HepG2 (cell line): ENCODE results near the gene ZBTB44. TPM values are rescaled to one million over a fixed set of nuclear protein-coding genes. Genes with fewer than 3 reads are reported as not detected.

Experiments used
- CEBPB ChIP-seq: IDR thresholded peaks from 2 replicates; pipeline ENCODE4 v1.6.1; 2011; ENCODE audit warnings: low read depth, low read length, improper control_type of control experiment, borderline replicate concordance
- ERF ChIP-seq: IDR thresholded peaks from 2 replicates; pipeline ENCODE4 v1.6.1; 2018; ENCODE audit warnings: missing biosample characterization, missing genetic modification reagents
- GATAD1 ChIP-seq: IDR thresholded peaks from 2 replicates; pipeline ENCODE4 v1.6.1; 2016; ENCODE audit warnings: missing genetic modification reagents, missing compliant biosample characterization
- PAX8 ChIP-seq: sonication (generic); formaldehyde crosslinking; IDR thresholded peaks from 2 replicates; pipeline ENCODE4 v1.8.0; 2022; ENCODE audit warnings: mild to moderate bottlenecking, missing genetic modification reagents, borderline replicate concordance
- SP4 ChIP-seq: sonication (generic); formaldehyde crosslinking; IDR thresholded peaks from 2 replicates; pipeline ENCODE4 v1.8.1; 2023; ENCODE audit warnings: mild to moderate bottlenecking, missing genetic modification reagents
- ZNF451 ChIP-seq: sonication (generic); formaldehyde crosslinking; IDR thresholded peaks from 2 replicates; pipeline ENCODE4 v1.5.0; 2020; ENCODE audit warnings: mild to moderate bottlenecking, missing genetic modification reagents
- ZNF484 ChIP-seq: sonication (generic); formaldehyde crosslinking; IDR thresholded peaks from 2 replicates; pipeline ENCODE4 v1.5.1; 2020; ENCODE audit warnings: mild to moderate bottlenecking, low read depth, missing genetic modification reagents, borderline replicate concordance
- ZNF652 ChIP-seq: IDR thresholded peaks from 2 replicates; pipeline ENCODE4 v1.6.1; 2016; ENCODE audit warnings: low read depth, borderline replicate concordance
- ZNF672 ChIP-seq: sonication (generic); formaldehyde crosslinking; IDR thresholded peaks from 2 replicates; pipeline ENCODE4 v1.8.1; 2022; ENCODE audit warnings: missing genetic modification reagents
- ZNF7 ChIP-seq: IDR thresholded peaks from 2 replicates; pipeline ENCODE4 v1.6.1; 2016; ENCODE audit warnings: missing biosample characterization, missing genetic modification reagents
- polyA plus RNA-seq, 8 experiments: library from polyadenylated mRNA; depleted of rRNA in 3 of 8; stranded (reverse) in 7 of 8; unstranded in 1 of 8; fragments of >200 nt; fragmentation: Illumina TruSeq in 4 of 8; extraction: Trizol in 4 of 8; gene quantifications; 2 replicates each; pipeline versions ENCODE4 v1.2.1 to v1.2.3, GENCODE V29; 2011 to 2016; ENCODE audit warnings: low read depth in 4 of 8, missing spikeins in 1 of 8, mixed read lengths in 1 of 8; ENCODE audit not compliant: insufficient read depth in 1 of 8
- total RNA-seq, 5 experiments: library from RNA; depleted of rRNA; stranded (reverse); fragments of >200 nt; fragmentation: Illumina TruSeq; extraction: Trizol; gene quantifications; 2 replicates each; pipeline ENCODE4 v1.2.3, GENCODE V29; 2016; ENCODE audit warnings: low read depth in 1 of 5
- TF ChIP-seq, protein P1 (sequence below): sonication (generic); formaldehyde crosslinking; IDR thresholded peaks from 2 replicates; pipeline ENCODE4 v1.9.0; 2021; ENCODE audit warnings: missing genetic modification reagents, mild to moderate bottlenecking, borderline replicate concordance
- TF ChIP-seq, protein P2 (sequence below): sonication (generic); formaldehyde crosslinking; IDR thresholded peaks from 2 replicates; pipeline ENCODE4 v1.4.0; 2020; ENCODE audit warnings: missing genetic modification reagents, borderline replicate concordance
- TF ChIP-seq, protein P3 (sequence below): IDR thresholded peaks from 2 replicates; pipeline ENCODE4 v1.6.1; 2016; ENCODE audit warnings: mild to moderate bottlenecking, missing biosample characterization, missing genetic modification reagents
- TF ChIP-seq, protein P4 (sequence below): sonication (generic); formaldehyde crosslinking; IDR thresholded peaks from 2 replicates; pipeline ENCODE4 v1.4.0; 2020; ENCODE audit warnings: missing genetic modification reagents
- TF ChIP-seq, protein P5 (sequence below): sonication (generic); formaldehyde crosslinking; IDR thresholded peaks from 2 replicates; pipeline ENCODE4 v1.4.0; 2020; ENCODE audit warnings: mild to moderate bottlenecking, missing genetic modification reagents
- TF ChIP-seq, protein P6 (sequence below): IDR thresholded peaks from 2 replicates; pipeline ENCODE4 v1.6.1; 2016; ENCODE audit warnings: low read depth, missing genetic modification reagents, missing compliant biosample characterization

Gene ZBTB44
- total and polyA plus RNA-seq, 2 of the 13 experiments (the other 11 are each of a cell fraction or from before 2014, with no cell fraction given), result 22.8 to 23.6 TPM

DNA sequence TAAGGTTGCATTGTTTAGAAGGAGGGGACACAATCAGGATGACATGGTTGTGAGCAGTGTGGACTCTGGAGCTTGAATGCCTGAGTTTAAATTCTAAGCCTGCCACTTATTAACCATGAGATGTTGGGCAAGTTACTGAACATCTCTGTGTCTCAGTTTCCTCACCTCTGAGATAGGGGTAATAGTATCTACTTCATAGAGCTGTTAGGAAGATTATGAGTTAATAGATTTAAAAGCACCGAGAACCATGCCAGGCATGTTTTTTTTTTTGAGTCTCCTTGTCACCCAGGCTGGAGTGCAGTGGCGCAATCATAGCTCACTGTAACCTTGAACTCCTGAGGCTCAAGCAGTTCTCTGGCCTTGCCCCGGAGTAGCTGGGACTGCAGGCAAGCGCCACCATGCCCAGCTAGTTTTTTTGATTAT, 121.9 kb downstream of the ZBTB44 start (continued):
- TF ChIP-seq, protein P1, sequence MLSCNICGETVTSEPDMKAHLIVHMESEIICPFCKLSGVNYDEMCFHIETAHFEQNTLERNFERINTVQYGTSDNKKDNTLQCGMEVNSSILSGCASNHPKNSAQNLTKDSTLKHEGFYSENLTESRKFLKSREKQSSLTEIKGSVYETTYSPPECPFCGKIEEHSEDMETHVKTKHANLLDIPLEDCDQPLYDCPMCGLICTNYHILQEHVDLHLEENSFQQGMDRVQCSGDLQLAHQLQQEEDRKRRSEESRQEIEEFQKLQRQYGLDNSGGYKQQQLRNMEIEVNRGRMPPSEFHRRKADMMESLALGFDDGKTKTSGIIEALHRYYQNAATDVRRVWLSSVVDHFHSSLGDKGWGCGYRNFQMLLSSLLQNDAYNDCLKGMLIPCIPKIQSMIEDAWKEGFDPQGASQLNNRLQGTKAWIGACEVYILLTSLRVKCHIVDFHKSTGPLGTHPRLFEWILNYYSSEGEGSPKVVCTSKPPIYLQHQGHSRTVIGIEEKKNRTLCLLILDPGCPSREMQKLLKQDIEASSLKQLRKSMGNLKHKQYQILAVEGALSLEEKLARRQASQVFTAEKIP (CRISPR knock-in tag), result no peak
- TF ChIP-seq ZNF672 (CRISPR knock-in tag) (no peak), ZNF7 (CRISPR knock-in tag) (no peak), ERF (CRISPR knock-in tag) (no peak), ZNF652 (CRISPR knock-in tag) (peak; percentile 65; the same call in 1 of the 2 replicates), GATAD1 (CRISPR knock-in tag) (no peak), CEBPB (peak; percentile 76; the same call in 1 of the 2 replicates), PAX8 (CRISPR knock-in tag) (no peak), ZNF484 (CRISPR knock-in tag) (no peak), SP4 (CRISPR knock-in tag) (no peak), ZNF451 (CRISPR knock-in tag) (no peak)
- TF ChIP-seq, protein P2, sequence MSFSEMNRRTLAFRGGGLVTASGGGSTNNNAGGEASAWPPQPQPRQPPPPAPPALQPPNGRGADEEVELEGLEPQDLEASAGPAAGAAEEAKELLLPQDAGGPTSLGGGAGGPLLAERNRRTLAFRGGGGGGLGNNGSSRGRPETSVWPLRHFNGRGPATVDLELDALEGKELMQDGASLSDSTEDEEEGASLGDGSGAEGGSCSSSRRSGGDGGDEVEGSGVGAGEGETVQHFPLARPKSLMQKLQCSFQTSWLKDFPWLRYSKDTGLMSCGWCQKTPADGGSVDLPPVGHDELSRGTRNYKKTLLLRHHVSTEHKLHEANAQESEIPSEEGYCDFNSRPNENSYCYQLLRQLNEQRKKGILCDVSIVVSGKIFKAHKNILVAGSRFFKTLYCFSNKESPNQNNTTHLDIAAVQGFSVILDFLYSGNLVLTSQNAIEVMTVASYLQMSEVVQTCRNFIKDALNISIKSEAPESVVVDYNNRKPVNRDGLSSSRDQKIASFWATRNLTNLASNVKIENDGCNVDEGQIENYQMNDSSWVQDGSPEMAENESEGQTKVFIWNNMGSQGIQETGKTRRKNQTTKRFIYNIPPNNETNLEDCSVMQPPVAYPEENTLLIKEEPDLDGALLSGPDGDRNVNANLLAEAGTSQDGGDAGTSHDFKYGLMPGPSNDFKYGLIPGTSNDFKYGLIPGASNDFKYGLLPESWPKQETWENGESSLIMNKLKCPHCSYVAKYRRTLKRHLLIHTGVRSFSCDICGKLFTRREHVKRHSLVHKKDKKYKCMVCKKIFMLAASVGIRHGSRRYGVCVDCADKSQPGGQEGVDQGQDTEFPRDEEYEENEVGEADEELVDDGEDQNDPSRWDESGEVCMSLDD (CRISPR knock-in tag), result no peak
- TF ChIP-seq, protein P3, sequence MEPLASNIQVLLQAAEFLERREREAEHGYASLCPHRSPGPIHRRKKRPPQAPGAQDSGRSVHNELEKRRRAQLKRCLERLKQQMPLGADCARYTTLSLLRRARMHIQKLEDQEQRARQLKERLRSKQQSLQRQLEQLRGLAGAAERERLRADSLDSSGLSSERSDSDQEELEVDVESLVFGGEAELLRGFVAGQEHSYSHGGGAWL (CRISPR knock-in tag), result no peak
- TF ChIP-seq, protein P4, sequence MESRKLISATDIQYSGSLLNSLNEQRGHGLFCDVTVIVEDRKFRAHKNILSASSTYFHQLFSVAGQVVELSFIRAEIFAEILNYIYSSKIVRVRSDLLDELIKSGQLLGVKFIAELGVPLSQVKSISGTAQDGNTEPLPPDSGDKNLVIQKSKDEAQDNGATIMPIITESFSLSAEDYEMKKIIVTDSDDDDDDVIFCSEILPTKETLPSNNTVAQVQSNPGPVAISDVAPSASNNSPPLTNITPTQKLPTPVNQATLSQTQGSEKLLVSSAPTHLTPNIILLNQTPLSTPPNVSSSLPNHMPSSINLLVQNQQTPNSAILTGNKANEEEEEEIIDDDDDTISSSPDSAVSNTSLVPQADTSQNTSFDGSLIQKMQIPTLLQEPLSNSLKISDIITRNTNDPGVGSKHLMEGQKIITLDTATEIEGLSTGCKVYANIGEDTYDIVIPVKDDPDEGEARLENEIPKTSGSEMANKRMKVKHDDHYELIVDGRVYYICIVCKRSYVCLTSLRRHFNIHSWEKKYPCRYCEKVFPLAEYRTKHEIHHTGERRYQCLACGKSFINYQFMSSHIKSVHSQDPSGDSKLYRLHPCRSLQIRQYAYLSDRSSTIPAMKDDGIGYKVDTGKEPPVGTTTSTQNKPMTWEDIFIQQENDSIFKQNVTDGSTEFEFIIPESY (CRISPR knock-in tag), result 0 out of 2 replicates have a peak, but pooled peaks have one; percentile 36
- TF ChIP-seq, protein P5, sequence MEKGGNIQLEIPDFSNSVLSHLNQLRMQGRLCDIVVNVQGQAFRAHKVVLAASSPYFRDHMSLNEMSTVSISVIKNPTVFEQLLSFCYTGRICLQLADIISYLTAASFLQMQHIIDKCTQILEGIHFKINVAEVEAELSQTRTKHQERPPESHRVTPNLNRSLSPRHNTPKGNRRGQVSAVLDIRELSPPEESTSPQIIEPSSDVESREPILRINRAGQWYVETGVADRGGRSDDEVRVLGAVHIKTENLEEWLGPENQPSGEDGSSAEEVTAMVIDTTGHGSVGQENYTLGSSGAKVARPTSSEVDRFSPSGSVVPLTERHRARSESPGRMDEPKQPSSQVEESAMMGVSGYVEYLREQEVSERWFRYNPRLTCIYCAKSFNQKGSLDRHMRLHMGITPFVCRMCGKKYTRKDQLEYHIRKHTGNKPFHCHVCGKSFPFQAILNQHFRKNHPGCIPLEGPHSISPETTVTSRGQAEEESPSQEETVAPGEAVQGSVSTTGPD, result no peak
- TF ChIP-seq, protein P6, sequence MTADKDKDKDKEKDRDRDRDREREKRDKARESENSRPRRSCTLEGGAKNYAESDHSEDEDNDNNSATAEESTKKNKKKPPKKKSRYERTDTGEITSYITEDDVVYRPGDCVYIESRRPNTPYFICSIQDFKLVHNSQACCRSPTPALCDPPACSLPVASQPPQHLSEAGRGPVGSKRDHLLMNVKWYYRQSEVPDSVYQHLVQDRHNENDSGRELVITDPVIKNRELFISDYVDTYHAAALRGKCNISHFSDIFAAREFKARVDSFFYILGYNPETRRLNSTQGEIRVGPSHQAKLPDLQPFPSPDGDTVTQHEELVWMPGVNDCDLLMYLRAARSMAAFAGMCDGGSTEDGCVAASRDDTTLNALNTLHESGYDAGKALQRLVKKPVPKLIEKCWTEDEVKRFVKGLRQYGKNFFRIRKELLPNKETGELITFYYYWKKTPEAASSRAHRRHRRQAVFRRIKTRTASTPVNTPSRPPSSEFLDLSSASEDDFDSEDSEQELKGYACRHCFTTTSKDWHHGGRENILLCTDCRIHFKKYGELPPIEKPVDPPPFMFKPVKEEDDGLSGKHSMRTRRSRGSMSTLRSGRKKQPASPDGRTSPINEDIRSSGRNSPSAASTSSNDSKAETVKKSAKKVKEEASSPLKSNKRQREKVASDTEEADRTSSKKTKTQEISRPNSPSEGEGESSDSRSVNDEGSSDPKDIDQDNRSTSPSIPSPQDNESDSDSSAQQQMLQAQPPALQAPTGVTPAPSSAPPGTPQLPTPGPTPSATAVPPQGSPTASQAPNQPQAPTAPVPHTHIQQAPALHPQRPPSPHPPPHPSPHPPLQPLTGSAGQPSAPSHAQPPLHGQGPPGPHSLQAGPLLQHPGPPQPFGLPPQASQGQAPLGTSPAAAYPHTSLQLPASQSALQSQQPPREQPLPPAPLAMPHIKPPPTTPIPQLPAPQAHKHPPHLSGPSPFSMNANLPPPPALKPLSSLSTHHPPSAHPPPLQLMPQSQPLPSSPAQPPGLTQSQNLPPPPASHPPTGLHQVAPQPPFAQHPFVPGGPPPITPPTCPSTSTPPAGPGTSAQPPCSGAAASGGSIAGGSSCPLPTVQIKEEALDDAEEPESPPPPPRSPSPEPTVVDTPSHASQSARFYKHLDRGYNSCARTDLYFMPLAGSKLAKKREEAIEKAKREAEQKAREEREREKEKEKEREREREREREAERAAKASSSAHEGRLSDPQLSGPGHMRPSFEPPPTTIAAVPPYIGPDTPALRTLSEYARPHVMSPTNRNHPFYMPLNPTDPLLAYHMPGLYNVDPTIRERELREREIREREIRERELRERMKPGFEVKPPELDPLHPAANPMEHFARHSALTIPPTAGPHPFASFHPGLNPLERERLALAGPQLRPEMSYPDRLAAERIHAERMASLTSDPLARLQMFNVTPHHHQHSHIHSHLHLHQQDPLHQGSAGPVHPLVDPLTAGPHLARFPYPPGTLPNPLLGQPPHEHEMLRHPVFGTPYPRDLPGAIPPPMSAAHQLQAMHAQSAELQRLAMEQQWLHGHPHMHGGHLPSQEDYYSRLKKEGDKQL, result no peak
